PFSK-1 (cell line): ENCODE results near the gene PLA2G5.

Source experiments
- FOXP2 ChIP-seq: optimal IDR thresholded peaks from 2 replicates; pipeline ENCODE3; 2011; ENCODE audit warnings: borderline replicate concordance, control low read depth, inconsistent platforms; ENCODE audit not compliant: insufficient read depth; ENCODE audit errors: extremely low read length, extremely low read depth
- POLR2AphosphoS5 ChIP-seq: IDR thresholded peaks from 2 replicates; pipeline ENCODE4 v1.6.1; 2012; ENCODE audit warnings: low read depth, mild to moderate bottlenecking, control low read depth, low read length, moderate library complexity
- SIN3A ChIP-seq: IDR thresholded peaks from 2 replicates; pipeline ENCODE4 v1.6.1; 2012; ENCODE audit warnings: mild to moderate bottlenecking, low read length, moderate library complexity, borderline replicate concordance; ENCODE audit not compliant: insufficient read depth
- TAF1 ChIP-seq: IDR thresholded peaks from 2 replicates; pipeline ENCODE4 v1.6.1; 2012; ENCODE audit warnings: low read length, control low read depth, borderline replicate concordance; ENCODE audit not compliant: insufficient read depth
- TF ChIP-seq, protein P1 (sequence below), 2 experiments: IDR thresholded peaks; 2 replicates each; pipeline versions ENCODE4 v1.6.1 to v1.8.0; 2011 to 2012; ENCODE audit warnings: low read depth in 2 of 2, low read length in 2 of 2, control low read depth in 1 of 2, inconsistent platforms in 1 of 2, mild to moderate bottlenecking in 1 of 2, moderate library complexity in 1 of 2; ENCODE audit not compliant: insufficient read depth in 1 of 2

DNA sequence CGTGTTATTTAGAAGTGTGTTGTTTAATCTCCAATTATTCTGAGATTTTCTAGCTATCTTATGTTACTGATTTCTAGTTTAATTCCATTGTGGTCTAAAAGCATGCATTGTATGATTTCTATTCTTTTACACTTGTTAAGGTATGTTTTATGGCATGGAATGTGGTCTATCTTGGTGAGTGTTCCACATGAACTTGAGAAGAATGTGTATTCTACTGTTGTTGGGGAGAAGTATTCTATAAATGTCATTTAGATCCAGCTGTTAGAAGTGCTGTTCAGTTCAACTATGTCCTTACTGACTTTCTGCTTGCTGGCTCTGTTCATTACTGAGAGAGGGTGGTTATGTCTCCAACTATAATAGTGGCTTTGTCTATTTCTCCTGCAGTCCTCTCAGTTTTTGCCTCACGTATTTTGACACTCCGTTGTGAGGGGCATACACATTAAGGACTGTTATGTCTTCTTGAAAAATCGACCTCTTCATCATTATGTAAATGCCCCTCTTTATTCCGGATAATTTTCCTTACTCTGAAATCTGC is 12.0 kb upstream of the PLA2G5 start:
- no peak for TF ChIP-seq TAF1
- no peak for TF ChIP-seq SIN3A
- TF ChIP-seq POLR2AphosphoS5: no peak
- TF ChIP-seq, protein P1, sequence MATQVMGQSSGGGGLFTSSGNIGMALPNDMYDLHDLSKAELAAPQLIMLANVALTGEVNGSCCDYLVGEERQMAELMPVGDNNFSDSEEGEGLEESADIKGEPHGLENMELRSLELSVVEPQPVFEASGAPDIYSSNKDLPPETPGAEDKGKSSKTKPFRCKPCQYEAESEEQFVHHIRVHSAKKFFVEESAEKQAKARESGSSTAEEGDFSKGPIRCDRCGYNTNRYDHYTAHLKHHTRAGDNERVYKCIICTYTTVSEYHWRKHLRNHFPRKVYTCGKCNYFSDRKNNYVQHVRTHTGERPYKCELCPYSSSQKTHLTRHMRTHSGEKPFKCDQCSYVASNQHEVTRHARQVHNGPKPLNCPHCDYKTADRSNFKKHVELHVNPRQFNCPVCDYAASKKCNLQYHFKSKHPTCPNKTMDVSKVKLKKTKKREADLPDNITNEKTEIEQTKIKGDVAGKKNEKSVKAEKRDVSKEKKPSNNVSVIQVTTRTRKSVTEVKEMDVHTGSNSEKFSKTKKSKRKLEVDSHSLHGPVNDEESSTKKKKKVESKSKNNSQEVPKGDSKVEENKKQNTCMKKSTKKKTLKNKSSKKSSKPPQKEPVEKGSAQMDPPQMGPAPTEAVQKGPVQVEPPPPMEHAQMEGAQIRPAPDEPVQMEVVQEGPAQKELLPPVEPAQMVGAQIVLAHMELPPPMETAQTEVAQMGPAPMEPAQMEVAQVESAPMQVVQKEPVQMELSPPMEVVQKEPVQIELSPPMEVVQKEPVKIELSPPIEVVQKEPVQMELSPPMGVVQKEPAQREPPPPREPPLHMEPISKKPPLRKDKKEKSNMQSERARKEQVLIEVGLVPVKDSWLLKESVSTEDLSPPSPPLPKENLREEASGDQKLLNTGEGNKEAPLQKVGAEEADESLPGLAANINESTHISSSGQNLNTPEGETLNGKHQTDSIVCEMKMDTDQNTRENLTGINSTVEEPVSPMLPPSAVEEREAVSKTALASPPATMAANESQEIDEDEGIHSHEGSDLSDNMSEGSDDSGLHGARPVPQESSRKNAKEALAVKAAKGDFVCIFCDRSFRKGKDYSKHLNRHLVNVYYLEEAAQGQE (IDR thresholded peaks at IDR 0.05; ENCODE audit: insufficient read depth in 1 of 2, low read depth in 2 of 2, low read length in 2 of 2): no peak
- TF ChIP-seq FOXP2: no peak
